Measurements from ENCODE around the gene POU2AF3. TPM values are rescaled to one million over a fixed set of nuclear protein-coding genes. Genes with fewer than 3 reads are reported as not detected.

Gene POU2AF3
- total and polyA plus RNA-seq, 2 of the 4 experiments (the other 2 are of a cell fraction), result 0.17 TPM; not detected in 1

DNA sequence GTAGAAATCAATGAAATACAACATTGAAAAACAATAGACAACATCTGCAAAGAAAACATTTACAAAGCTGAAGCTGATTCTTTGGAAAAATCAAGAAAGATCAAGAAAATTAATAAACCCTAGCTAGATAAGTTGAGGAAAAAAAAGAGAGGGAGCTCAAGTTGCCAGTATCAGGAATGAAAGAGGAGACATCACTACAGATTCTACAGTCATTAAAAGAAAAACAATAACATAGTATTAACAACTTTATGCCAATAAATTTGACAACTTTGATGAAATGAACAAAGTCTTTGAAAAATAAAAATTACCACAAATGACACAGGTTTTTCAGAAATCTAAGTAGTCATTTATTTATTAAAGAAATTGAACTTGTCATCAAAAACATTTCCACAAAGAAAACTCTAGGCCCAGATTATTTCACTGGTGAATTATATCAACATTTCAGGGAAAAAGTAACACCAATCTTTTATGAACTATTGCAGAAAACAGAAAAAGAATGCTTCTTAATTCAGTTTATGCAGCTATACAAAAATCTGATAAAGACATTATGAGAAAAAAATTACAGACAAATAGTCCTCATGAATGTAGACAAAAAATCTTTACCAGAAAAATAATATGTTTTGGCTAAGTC lies 41.5 kb downstream of the POU2AF3 start:
- BruUV-seq (replicated peaks), result no TSS peak

More for the DNA sequence above, 41.5 kb downstream of the POU2AF3 start:
- TF ChIP-seq NFE2L2 (IDR thresholded peaks at IDR 0.05; ENCODE audit: low read depth, low read length), result no peak
- no peak for TF ChIP-seq FOS (IDR thresholded peaks at IDR 0.05; ENCODE audit: low read depth, low read length)
- no peak for TF ChIP-seq POLR2A (IDR thresholded peaks at IDR 0.05; ENCODE audit: low read depth, low read length)
- TF ChIP-seq BHLHE40 (IDR thresholded peaks at IDR 0.05; ENCODE audit: low read depth, low read length), result no peak
- no peak for TF ChIP-seq CEBPB (IDR thresholded peaks at IDR 0.05; ENCODE audit: low read depth, low read length)
- TF ChIP-seq RAD21 (IDR thresholded peaks at IDR 0.05; ENCODE audit: low read length), result no peak
- TF ChIP-seq, protein P1, sequence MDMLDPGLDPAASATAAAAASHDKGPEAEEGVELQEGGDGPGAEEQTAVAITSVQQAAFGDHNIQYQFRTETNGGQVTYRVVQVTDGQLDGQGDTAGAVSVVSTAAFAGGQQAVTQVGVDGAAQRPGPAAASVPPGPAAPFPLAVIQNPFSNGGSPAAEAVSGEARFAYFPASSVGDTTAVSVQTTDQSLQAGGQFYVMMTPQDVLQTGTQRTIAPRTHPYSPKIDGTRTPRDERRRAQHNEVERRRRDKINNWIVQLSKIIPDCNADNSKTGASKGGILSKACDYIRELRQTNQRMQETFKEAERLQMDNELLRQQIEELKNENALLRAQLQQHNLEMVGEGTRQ (IDR thresholded peaks at IDR 0.05; ENCODE audit: low read depth, low read length), result no peak
- H2AK9ac ChIP-seq (replicated peaks; ENCODE audit: low read depth, low read length, poor library complexity), result no peak overlapping the region
- H4K5ac ChIP-seq (ENCODE audit: low read depth, low read length), result no peak overlapping the region
- dilution Hi-C loops (cut with HindIII; ENCODE audit: low sequenced_read_pairs, unreplicated experiment) (no loop called here), intact Hi-C loops (cut with micrococcal nuclease) (no loop called here), in situ Hi-C loops (cut with MboI; ENCODE audit: low sequenced_read_pairs) (no loop called here)
- H3K27me3 ChIP-seq (ENCODE audit: control insufficient read depth, insufficient read depth, low read length), result peaks cover 12% of the 10 kb centered on the region
- H2BK120ac ChIP-seq (ENCODE audit: low read depth, low read length), result no peak overlapping the region
- no peak overlapping the region for H2BK5ac ChIP-seq (ENCODE audit: low read depth, low read length, poor library complexity, severe bottlenecking)
- no peak overlapping the region for H2BK20ac ChIP-seq (ENCODE audit: low read depth, low read length)
- no peak overlapping the region for H4K91ac ChIP-seq (ENCODE audit: insufficient read depth, low read depth, low read length)
- H2AK5ac ChIP-seq (ENCODE audit: low read depth, low read length), result no peak overlapping the region
- H2AFZ ChIP-seq (replicated peaks; ENCODE audit: low read length, poor library complexity), result no peak overlapping the region
- no peaks in the 10 kb centered on the region for H3K9me3 ChIP-seq (ENCODE audit: control insufficient read depth, insufficient read depth, low read length)
- no peaks in the 10 kb centered on the region for H3K79me1 ChIP-seq (ENCODE audit: low read depth in 1 of 2, low read length in 2 of 2)
- H3K36me3 ChIP-seq (ENCODE audit: control insufficient read depth, insufficient read depth, low read length), result no peaks in the 10 kb centered on the region
- POLR2A ChIA-PET (ENCODE audit: unreplicated experiment), result no interaction called here
- H3K14ac ChIP-seq (replicated peaks; ENCODE audit: low read depth, low read length), result no peak overlapping the region
- H3K4me3 ChIP-seq (ENCODE audit: insufficient read depth, low read depth, low read length), result no peak overlapping the region
- H3K23ac ChIP-seq (ENCODE audit: low read depth, low read length), result no peak overlapping the region
- H3K4me1 ChIP-seq (ENCODE audit: control insufficient read depth, insufficient read depth, low read length), result peaks cover 2% of the 10 kb centered on the region; the same call in 1 of the 2 replicates
- H3K18ac ChIP-seq (ENCODE audit: low read depth, low read length), result no peak overlapping the region
- no peak overlapping the region for H3K56ac ChIP-seq (ENCODE audit: extremely low read depth, insufficient read depth, low read length)
- no peak overlapping the region for H3K9ac ChIP-seq (ENCODE audit: low read depth, low read length)
- H3K9me1 ChIP-seq (ENCODE audit: insufficient read depth, low read length), result no peaks in the 10 kb centered on the region
- no peak overlapping the region for H3K4ac ChIP-seq (ENCODE audit: low read depth, low read length)
- H4K20me1 ChIP-seq (ENCODE audit: insufficient read depth, low read length), result no peaks in the 10 kb centered on the region
- CTCF ChIA-PET, result interaction anchor here (0.5 to 0.7 kb wide), 2 partner anchors 35 to 41 kb away, joined by 3 to 4 read pairs; partner anchors contain the start of gene POU2AF3
- no peak overlapping the region for H2BK15ac ChIP-seq (ENCODE audit: low read depth, low read length)
- no peak overlapping the region for H3K27ac ChIP-seq (ENCODE audit: insufficient read depth, low read length)
- H3K4me2 ChIP-seq (ENCODE audit: low read depth, low read length), result no peak overlapping the region
- H4K8ac ChIP-seq (ENCODE audit: low read depth in 2 of 2, low read length in 2 of 2), result no peak overlapping the region
- DNase-seq, result no peak
- no peak for ATAC-seq (ENCODE audit: low read depth)

All from IMR-90 (cell line).